SU-DHL-6 (cell line): ENCODE results near the gene ATE1.

Experiments
- H2AFZ ChIP-seq: fragments of 200-600 bp; sonication (generic); 2 replicates; pipeline ENCODE4 v1.6.1; 2014; ENCODE audit warnings: low read depth, mild to moderate bottlenecking, moderate library complexity, mixed read lengths, antibody characterized with exemption, low read length; ENCODE audit not compliant: severe bottlenecking
- H3F3A ChIP-seq: fragments of 200-600 bp; shearing (Covaris generic); 2 replicates; pipeline ENCODE4 v1.6.0; 2016; ENCODE audit warnings: antibody characterized with exemption, mild to moderate bottlenecking; ENCODE audit not compliant: insufficient read depth
- H3K27ac ChIP-seq: fragments of 200-600 bp; sonication (generic); 2 replicates; pipeline ENCODE4 v1.5.1; 2016; ENCODE audit warnings: low read depth, mild to moderate bottlenecking, low read length, moderate library complexity, mixed read lengths
- H3K27me3 ChIP-seq: fragments of 200-600 bp; sonication (generic), shearing (Covaris generic); 2 replicates; pipeline ENCODE4 v1.6.0; 2014; ENCODE audit warnings: mild to moderate bottlenecking, low read length
- H3K36me3 ChIP-seq: fragments of 200-600 bp; sonication (generic); 2 replicates; pipeline ENCODE4 v1.6.1; 2014; ENCODE audit warnings: mild to moderate bottlenecking, low read length, mixed read lengths
- H3K4me2 ChIP-seq: fragments of 300-600, 200-600 bp; shearing (Covaris generic), sonication (generic); 2 replicates; pipeline ENCODE4 v1.6.0; 2014; ENCODE audit warnings: low read length, low read depth, mild to moderate bottlenecking; ENCODE audit not compliant: poor library complexity, severe bottlenecking
- H3K4me3 ChIP-seq: fragments of 200-600 bp; sonication (generic); 2 replicates; pipeline ENCODE4 v1.5.1; 2014; ENCODE audit warnings: antibody characterized with exemption, low read length, mild to moderate bottlenecking, mixed read lengths; ENCODE audit not compliant: insufficient read depth, poor library complexity, severe bottlenecking
- H3K79me2 ChIP-seq: fragments of 200-600 bp; sonication (generic); 2 replicates; pipeline ENCODE4 v1.6.1; 2014; ENCODE audit warnings: mild to moderate bottlenecking, low read length, moderate library complexity; ENCODE audit not compliant: insufficient read depth
- H3K9ac ChIP-seq: fragments of 200-600 bp; sonication (generic); 2 replicates; pipeline ENCODE4 v1.7.0; 2014; ENCODE audit warnings: mild to moderate bottlenecking, low read length
- H3K9me2 ChIP-seq: fragments of 200-600 bp; sonication (generic); replicated peaks from 2 replicates; pipeline ENCODE4 v1.6.1; 2014; ENCODE audit warnings: low read length; ENCODE audit not compliant: insufficient read depth
- H3K9me3 ChIP-seq: fragments of 200-600 bp; sonication (generic); 2 replicates; pipeline ENCODE4 v1.6.1; 2014; ENCODE audit warnings: low read length, mixed read lengths; ENCODE audit not compliant: insufficient read depth
- H4K20me1 ChIP-seq: fragments of 200-600 bp; sonication (generic); 2 replicates; pipeline ENCODE4 v1.6.1; 2014; ENCODE audit warnings: low read depth, mild to moderate bottlenecking, antibody characterized with exemption, low read length, moderate library complexity, mixed read lengths
- EZH2phosphoT487 ChIP-seq: fragments of 200-600 bp; sonication (generic), shearing (Covaris generic); conservative IDR thresholded peaks from 2 replicates; pipeline ENCODE4 v1.6.1; 2018; ENCODE audit warnings: mild to moderate bottlenecking, antibody characterized with exemption, low read length, moderate library complexity, mixed read lengths
- TF ChIP-seq, protein P1 (sequence below): fragments of 200-600 bp; sonication (generic); IDR thresholded peaks from one replicate; pipeline ENCODE4 v1.5.1; 2017; ENCODE audit warnings: antibody characterized with exemption, mild to moderate bottlenecking, low read length, moderate library complexity; ENCODE audit not compliant: insufficient read depth, poor library complexity, severe bottlenecking

The ATE1 gene

GRCh38 chr10:121709675-121710073 is 218.2 kb downstream of the ATE1 start:
- no peak overlapping the region for H3K4me2 ChIP-seq
- no peak overlapping the region for H3K27ac ChIP-seq
- no peaks in the 10 kb centered on the region for H3K27me3 ChIP-seq
- TF ChIP-seq EZH2phosphoT487, result no peak
- TF ChIP-seq, protein P1, sequence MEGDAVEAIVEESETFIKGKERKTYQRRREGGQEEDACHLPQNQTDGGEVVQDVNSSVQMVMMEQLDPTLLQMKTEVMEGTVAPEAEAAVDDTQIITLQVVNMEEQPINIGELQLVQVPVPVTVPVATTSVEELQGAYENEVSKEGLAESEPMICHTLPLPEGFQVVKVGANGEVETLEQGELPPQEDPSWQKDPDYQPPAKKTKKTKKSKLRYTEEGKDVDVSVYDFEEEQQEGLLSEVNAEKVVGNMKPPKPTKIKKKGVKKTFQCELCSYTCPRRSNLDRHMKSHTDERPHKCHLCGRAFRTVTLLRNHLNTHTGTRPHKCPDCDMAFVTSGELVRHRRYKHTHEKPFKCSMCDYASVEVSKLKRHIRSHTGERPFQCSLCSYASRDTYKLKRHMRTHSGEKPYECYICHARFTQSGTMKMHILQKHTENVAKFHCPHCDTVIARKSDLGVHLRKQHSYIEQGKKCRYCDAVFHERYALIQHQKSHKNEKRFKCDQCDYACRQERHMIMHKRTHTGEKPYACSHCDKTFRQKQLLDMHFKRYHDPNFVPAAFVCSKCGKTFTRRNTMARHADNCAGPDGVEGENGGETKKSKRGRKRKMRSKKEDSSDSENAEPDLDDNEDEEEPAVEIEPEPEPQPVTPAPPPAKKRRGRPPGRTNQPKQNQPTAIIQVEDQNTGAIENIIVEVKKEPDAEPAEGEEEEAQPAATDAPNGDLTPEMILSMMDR, result no peak
- no peaks in the 10 kb centered on the region for H3K79me2 ChIP-seq
- H2AFZ ChIP-seq, result no peak overlapping the region
- no peaks in the 10 kb centered on the region for H3F3A ChIP-seq
- no peak overlapping the region for H3K4me3 ChIP-seq
- no peaks in the 10 kb centered on the region for H3K9me3 ChIP-seq
- no peaks in the 10 kb centered on the region for H3K36me3 ChIP-seq
- H4K20me1 ChIP-seq, result no peaks in the 10 kb centered on the region
- H3K9me2 ChIP-seq, result no peaks in the 10 kb centered on the region
- no peak overlapping the region for H3K9ac ChIP-seq

- Histone ChIP-seq H3K4me3 (no peak overlapping the region), H3K9me2 (no peaks in the 10 kb centered on the region), H3K27ac (no peak overlapping the region), H3K9ac (no peak overlapping the region), H3K9me3 (no peaks in the 10 kb centered on the region), H3K79me2 (no peaks in the 10 kb centered on the region), H4K20me1 (no peaks in the 10 kb centered on the region), H3F3A (no peaks in the 10 kb centered on the region), H3K36me3 (no peaks in the 10 kb centered on the region), H3K27me3 (no peaks in the 10 kb centered on the region), H2AFZ (no peak overlapping the region), H3K4me2 (no peak overlapping the region)
- TF ChIP-seq, protein P1, result no peak
- no peak for TF ChIP-seq EZH2phosphoT487
Observed at GRCh38 chr10:121708728-121709674, 218.8 kb downstream of the ATE1 start.

DNA sequence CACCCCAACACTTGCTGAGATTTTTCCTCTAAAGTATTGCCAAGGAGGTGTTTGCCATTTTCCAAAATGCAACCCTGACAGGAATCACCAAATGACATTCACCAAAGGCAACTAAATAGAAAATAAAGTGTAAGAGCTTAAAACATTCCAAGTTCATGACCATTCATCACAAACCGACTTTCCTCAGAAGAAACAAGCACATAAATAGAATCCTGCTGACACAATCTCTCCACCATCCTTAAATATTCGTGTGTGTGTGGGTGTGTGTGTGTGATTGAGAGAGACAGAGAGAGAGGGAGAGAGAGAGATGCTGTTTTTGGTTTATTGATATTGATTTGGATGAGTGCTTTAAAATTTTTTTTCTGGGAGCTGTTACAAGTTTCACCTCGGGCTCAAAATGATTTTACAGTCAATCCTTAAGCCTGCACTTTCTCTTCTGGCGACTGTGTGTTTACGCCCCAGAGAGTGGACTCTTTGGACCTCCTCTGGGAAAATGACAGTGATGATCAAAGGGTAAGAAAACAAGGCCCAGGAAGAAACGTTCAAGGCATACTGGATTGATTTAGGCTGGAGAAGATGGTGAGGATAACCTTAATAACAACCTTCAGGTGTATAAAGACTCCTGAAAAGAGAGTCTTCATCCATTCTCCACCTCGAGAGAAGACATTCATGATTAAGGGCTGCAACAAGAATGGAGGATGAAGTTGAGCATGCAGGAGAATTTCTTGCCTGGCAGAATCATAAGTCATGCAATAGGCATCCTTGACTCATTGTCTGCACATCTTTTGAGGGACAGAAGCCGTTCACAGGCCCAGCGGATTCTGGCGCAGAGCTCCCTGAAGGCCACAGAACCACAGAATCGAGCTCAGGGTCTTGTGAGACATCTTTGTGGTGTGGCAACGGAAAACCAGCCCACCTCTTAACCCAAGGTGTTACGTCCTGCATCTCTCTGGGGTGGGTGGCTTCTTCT is 225.2 kb downstream of the ATE1 start:
- H3K36me3 ChIP-seq, result no peaks in the 10 kb centered on the region
- H3K27me3 ChIP-seq, result no peaks in the 10 kb centered on the region
- H2AFZ ChIP-seq, result no peak overlapping the region
- H3K79me2 ChIP-seq, result no peaks in the 10 kb centered on the region
- no peaks in the 10 kb centered on the region for H3K9me2 ChIP-seq
- H3K9ac ChIP-seq, result no peak overlapping the region
- H3K9me3 ChIP-seq, result no peaks in the 10 kb centered on the region
- TF ChIP-seq, protein P1, result no peak
- no peak for TF ChIP-seq EZH2phosphoT487
- no peaks in the 10 kb centered on the region for H4K20me1 ChIP-seq
- no peaks in the 10 kb centered on the region for H3F3A ChIP-seq
- H3K4me3 ChIP-seq, result no peak overlapping the region
- H3K4me2 ChIP-seq, result no peak overlapping the region
- H3K27ac ChIP-seq, result no peak overlapping the region
